ENCODE data around the gene GFI1.

GFI1 gene

GRCh38 chr1:92484472-92485380, 2.0 kb downstream of the GFI1 start:
- TF ChIP-seq, protein P1, sequence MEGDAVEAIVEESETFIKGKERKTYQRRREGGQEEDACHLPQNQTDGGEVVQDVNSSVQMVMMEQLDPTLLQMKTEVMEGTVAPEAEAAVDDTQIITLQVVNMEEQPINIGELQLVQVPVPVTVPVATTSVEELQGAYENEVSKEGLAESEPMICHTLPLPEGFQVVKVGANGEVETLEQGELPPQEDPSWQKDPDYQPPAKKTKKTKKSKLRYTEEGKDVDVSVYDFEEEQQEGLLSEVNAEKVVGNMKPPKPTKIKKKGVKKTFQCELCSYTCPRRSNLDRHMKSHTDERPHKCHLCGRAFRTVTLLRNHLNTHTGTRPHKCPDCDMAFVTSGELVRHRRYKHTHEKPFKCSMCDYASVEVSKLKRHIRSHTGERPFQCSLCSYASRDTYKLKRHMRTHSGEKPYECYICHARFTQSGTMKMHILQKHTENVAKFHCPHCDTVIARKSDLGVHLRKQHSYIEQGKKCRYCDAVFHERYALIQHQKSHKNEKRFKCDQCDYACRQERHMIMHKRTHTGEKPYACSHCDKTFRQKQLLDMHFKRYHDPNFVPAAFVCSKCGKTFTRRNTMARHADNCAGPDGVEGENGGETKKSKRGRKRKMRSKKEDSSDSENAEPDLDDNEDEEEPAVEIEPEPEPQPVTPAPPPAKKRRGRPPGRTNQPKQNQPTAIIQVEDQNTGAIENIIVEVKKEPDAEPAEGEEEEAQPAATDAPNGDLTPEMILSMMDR (conservative IDR thresholded peaks at IDR 0.05) = no peak
- H3K27ac ChIP-seq = peak overlapping the region; percentile 52; the same call in 1 of the 2 replicates

DNA sequence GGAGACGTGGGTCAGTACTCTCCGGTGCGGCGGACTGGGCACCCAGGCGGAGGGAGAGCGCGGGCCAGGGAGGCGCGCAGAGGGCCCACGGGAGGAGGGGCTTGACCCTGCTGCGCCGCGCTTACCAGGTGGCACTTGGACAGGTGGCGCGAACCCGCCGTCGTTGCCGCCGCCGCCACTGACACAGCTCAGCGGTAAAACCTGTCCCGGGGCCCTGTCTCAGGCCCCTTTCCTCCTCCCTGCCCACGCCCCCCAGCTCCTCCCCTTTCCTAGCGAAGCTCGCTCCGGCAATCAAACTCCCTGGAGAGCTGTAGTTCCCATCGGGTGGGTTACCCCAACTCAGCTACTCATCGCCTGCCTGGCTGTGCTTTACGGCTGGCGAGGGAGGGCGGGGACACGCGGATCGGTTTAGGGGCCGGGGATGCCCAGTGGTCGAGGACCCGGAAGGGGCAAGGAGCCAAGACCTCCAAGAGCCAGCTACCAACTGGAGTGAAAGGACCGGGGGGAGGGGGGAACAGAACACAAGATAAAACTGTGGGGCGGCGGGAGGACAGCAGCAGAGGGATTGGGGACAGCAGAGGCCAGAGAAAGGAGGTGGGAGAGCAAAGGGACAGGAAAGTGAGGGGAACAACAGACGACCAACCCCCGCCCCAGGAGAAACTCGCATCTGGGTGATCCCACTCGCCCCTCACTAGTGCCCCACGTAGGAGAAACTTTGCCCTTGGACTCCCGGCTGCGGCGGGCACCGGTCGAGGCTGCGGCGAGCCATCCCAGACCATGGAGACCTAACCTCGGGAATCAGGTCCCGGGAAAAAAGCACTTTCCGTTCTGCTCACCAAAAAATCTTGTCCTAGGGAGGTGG, 2.9 kb downstream of the GFI1 start:
- TF ChIP-seq, protein P1 (conservative IDR thresholded peaks at IDR 0.05) = no peak
- no peak overlapping the region for H3K27ac ChIP-seq

DNA sequence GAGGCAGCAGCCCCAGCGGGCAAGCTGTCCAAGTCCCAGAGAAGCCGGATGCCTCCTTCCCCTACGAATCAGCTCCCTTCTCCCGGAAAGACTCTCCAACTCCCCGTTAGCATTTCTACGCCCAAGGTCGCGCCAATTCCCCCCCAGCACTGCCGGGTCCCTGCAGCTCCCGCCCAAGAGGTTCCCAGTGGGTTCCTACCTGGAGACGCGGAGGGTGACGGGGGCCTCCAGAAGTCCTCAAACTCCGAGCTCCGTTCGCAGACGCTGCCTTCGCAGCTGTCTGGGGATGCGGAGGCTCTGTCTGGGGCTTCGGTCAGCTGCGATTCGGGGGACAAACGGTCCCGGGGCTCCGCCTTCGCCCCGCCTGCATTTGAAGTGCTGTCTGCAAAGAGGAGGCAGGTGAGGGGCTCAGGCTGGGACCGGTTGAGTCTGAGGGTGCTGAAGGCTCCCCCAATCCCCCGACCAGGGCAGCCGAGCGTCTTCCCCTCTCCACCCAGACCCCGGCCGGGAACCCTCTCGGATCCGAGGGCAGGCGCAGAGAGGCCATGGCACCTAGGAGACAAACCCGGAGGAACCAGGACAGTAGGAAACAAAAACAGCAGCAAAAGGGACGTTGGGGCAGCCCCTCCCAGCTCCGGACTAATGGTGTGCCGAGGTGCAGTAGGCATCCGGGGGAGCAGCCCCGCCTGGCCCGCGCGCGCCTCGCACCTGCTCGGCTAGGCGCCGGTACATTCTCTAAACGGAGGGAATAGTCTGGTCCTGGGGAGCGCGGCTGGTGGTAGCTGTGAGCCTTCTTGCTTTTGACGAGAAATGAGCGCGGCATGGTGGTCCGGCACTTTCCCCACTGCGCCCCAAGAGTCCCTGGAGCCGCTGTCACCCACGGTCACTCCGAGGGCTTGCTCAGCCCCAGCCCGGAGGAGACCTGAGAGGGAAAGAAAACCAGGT, 3.8 kb downstream of the GFI1 start:
- no peak overlapping the region for H3K27ac ChIP-seq
- TF ChIP-seq, protein P1 (conservative IDR thresholded peaks at IDR 0.05) = no peak

- no peak overlapping the region for H3K27ac ChIP-seq
- TF ChIP-seq, protein P1 (conservative IDR thresholded peaks at IDR 0.05) = no peak
These were observed 4.6 kb downstream of the GFI1 start for GRCh38 chr1:92481971-92482664.

DNA sequence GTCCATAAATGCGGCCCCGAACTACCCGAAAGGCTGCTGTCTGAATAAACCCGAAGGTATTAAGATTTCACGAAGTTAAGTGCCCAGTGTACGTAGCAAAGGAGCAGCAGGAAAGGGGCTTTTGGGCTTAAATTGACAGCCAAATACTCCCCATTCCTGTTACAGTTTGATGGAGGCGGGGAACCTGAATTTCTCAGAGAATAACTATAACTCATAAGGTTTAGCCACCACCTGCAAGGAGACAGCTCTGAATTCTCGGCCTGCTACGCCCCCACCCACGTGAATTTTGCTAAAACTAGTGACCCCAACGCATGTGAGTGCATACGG, 5.2 kb downstream of the GFI1 start:
- TF ChIP-seq, protein P1 (conservative IDR thresholded peaks at IDR 0.05) = no peak
- H3K27ac ChIP-seq = no peak overlapping the region

DNA sequence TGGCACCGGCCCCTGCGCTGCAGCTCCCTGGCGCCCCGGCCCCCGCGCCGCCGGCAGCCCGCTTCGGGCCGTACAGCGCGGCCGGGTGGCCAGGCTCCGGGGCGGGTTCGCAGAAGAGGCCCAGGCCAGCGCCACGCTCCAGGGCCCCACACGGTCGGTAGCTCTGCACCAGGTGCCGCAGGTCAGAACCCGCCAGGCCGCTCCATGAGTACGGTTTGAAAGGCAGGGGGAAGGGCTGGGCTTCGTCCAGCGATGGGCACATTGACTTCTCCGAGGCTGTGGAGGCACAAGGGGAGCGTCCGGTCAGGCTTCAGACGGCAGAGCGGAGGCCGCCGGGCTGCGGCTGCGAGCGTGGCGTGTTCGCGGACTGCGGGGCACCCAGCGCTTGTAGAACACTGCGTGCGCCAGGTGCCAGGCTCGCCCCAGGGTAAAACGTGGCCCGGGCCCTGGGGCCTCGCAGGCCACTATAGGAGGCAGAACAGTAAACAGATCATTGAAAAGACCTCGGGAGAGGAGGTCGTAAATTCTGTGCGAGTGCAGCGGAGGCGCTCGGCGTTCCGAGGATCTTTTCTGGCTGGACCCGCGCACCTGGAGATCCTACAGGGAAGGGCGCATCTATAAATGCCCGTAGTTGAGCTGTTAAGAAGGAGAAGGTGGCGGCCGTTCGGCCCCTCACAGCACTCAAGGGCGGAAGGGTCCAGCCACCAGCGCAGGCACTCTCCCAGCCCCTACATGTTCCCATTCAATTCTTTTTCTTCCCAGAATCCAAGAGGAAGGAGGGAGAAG, 5.7 kb downstream of the GFI1 start:
- H3K27ac ChIP-seq = no peak overlapping the region
- TF ChIP-seq, protein P1 (conservative IDR thresholded peaks at IDR 0.05) = no peak
